HG03039 (cell line): ENCODE results near the gene FLT3.
"Not testable (repeated sequence)": the region's sequence is repeated elsewhere in the genome, so short reads cannot be mapped to it uniquely, and the experiment has no call there.

ENCODE experiments used
- ATAC-seq: cut with Tn5 transposase; IDR thresholded peaks from one replicate; pipeline ENCODE4 v1.9.1; 2021; ENCODE audit warnings: mild to moderate bottlenecking, moderate library complexity; ENCODE audit not compliant: unreplicated experiment

Gene FLT3

GRCh38 chr13:28005016-28005415, 95.4 kb downstream of the FLT3 start:
- ATAC-seq: not testable (repeated sequence)

DNA sequence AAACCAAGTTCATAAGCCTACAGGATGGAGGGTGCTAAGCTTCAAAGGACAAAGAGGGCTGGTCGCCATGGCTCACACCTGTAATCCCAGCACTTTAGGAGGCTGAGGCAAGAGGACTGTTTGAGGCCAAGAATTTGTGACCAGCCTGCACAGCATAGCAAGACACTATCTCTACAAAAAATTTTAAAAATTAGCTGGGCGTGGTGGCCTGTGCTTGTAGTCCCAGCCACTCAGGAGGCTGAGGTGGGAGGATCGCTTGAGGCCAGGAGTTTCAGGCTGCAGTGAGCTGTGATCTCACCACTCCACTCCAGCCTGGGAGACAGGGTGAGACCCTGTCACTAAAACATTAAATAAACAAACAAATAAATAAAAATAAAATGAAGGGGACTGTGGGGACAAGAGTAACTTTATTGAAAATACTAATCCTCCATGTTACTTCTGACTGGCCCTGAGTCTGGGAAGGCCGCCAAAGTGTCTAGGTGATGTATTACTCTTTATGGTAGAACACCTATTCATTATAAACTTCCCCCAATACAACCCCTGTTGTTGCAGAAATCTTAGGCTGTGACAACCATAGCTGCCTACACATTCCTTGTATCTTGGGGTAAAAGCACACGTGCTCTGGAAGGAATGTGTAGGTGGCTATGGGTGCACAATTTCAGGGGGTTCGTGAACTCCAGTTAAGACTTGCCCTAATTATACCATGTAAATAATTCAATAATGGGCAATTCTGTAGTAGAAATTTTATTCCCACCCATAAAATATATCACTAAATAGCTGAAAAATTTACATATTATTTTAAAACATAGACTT, 97.3 kb downstream of the FLT3 start:
- ATAC-seq: no peak

GRCh38 chr13:28001837-28002473, 98.4 kb downstream of the FLT3 start:
- no peak for ATAC-seq

DNA sequence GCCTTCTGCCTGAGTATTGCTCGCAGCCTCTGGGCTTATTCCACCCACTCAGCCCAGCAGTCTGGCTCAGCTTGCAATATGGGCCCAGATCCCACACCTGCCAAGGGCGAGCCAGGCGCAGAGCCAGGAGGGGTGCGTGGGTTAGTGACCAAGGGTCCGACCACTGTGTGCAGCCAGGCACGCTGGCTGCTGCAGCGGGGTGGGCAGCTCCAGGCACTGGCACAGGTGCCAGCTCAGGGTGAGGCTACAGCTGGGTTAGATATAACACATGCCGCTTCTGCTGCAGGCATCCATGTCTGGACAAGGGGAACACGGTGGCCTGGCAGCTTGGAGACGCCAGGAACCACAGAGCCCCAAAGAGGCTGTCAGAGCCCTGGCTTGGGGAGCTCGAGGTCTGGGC, 99.3 kb downstream of the FLT3 start:
- no peak for ATAC-seq

GRCh38 chr13:28000567-28000966, 99.8 kb downstream of the FLT3 start:
- no peak for ATAC-seq

GRCh38 chr13:27997904-27998522, 102.4 kb downstream of the FLT3 start:
- ATAC-seq: no peak

DNA sequence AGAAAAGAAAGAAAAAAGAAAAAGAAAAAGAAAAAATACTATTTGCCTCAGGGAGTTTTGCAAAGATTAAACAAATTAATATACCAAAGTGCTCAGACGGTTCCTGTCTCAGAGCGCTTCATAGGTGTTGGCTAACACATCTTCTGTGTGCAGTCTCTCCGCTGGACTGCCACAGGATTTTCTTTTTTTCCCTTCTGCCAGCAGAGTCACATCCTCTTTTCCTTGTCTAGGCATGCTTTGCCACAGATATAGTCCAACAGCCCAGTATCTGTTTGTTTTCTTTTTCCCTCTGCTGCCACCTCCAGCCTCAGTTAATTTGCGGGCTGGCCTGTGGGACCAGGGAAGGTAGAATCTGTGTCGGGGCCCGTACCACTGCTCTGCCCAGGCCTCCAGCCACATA, 108.5 kb downstream of the FLT3 start:
- no peak for ATAC-seq

DNA sequence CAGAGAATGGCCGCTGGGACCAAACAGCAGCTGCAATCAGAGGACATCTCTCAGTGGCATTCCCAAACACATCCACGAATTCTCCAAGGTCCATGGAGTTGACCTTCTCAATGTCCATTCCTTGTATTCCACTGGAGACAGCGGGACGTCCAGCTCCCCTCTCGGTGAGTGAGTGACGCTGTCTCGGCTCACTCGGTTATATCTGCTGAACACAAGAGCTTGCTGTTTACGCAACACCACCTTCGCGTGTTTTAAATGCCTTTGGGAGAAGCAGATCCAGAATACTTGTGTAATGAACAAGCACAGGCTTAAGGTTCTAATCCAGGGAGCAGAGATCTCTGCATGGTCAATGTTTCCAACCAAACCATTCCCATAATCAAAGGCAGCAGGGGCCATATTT, 111.9 kb downstream of the FLT3 start, which contains the start of gene URAD:
Gene URAD, minus strand, starts transcription at position 174 of the 400 bp plus-strand sequence. Its CDS starts 56 bp downstream, at position 118.
- ATAC-seq: no peak

GRCh38 chr13:27985600-27985999, 114.8 kb downstream of the FLT3 start:
- no peak for ATAC-seq

GRCh38 chr13:27982361-27982760, 118.0 kb downstream of the FLT3 start:
- ATAC-seq: no peak

DNA sequence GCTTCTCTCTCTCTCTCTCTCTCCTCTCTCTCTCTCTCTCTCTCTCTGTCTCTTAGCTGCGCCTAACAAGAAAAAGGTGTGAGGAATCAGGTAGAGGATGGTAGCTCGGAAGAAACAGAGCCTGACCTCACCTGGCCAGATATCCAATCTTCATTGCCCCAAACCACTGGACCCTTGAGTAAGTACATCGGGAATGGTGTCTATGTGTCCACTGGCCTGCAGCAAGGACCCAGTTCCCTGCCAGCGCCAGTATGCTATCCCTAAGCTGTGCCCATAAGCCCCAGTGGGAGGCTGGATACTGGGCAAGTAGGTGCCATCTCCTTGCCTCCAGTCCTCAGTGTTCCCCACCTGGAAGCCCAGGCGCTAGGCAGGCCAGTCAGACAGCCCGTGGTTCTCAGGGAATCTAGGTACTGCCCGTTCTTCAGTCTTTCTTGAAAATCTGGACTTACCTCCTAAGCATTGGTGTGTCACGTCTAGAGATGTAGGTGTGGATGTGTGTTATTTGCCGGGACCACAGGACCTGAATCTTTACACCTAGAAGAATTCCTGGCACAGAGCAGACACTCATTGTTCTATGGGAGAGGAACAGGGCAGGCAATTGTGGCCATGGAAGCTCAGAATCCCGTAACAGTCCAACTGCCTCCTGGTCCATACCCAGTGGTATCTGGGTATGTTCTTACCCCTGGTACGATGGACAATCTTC, 119.2 kb downstream of the FLT3 start:
- ATAC-seq: no peak

DNA sequence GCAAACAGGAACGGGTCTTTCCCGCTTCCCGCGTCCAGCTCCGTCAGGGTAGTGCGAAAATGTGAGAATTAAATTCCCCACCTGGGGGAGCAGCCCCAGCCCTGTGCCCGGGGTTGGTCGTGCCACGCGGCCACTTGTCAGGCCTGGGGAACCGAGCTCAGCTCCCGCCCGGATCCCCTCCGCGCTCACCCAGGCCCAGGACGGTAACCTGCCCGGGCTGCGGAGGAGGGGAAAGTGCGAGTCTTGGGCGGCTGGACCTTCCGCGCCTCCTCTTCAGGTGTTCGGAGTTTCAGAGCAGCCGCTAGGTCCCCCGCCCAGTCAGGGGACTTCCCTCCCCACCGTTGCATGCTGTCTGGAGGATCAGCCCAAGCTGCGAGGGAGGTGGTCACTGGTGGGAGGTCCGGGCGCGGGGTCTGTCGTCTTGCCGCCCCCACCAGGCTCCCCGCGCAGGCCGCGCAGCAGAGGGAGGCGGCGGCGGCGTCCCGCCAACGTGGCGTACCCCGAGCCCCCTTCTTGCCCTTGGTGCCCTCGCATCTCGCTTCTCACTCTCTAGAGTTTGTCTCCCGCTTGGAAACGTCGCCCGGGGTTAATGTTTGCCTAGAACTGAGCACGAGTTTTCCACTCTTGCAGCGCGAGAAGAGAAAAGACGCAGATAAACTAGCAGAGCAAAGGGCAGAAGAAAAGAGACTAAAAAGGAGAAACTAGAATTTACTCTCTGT, 119.9 kb downstream of the FLT3 start:
- no peak for ATAC-seq

DNA sequence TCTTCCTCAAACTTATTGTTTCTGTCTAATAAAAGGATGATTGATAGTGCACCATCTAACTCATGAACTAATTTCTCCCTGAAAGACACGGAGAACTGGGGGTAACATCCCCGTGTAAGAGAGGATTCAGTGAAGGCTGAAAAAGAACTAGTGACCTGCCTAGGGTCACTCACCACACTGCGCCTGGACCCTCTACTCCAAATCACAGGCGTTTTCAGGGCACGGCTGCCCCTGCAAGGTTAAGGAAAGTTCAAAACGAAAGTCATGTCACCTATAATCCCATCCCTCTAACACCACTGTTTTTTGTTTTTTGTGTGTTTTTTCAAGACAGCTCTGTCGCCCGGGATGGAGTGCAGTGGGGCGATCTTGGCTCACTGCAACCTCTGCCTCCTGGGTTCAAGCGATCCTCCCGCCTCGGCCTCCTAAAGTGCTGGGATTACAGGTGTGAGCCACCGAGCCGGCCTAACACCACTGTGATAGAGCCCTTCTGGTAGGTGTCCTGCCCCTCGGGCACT, 120.6 kb downstream of the FLT3 start:
- ATAC-seq: no peak

- no peak for ATAC-seq
Measured at GRCh38 chr13:27979001-27979643, 121.3 kb downstream of the FLT3 start.

DNA sequence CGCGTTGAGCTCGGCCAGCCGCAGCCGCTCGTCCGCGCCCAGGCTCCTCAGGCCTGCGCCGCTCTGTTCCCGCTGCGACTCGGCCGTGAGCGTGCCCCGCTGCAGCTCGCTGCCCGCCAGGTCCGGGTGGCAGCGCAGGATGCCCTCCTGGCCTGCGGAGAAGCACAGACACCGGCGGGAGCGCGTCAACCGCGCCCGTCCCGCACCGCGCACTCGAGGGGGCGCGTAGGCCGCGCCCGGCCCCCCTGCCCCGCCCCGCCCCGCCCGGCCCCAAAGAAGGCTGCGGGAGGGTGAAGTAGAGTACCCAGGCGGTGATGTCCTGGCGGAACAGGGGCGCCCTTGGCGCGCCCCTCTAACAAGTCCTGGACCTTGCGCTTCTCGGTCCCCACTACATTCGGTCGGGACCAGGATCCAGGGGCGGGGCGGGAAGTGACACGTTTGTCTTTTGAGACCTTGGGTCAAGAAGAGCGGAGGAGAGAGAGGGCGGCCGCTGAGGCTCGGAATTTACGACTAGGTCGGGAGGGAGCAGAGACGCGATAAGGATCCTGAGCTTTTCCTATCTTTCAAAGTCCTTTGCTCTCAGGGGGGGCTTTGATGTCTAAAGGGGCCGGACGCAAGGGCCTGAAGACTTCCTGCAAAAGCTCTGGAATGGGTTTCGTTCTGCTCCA, 121.9 kb downstream of the FLT3 start:
- ATAC-seq: no peak

DNA sequence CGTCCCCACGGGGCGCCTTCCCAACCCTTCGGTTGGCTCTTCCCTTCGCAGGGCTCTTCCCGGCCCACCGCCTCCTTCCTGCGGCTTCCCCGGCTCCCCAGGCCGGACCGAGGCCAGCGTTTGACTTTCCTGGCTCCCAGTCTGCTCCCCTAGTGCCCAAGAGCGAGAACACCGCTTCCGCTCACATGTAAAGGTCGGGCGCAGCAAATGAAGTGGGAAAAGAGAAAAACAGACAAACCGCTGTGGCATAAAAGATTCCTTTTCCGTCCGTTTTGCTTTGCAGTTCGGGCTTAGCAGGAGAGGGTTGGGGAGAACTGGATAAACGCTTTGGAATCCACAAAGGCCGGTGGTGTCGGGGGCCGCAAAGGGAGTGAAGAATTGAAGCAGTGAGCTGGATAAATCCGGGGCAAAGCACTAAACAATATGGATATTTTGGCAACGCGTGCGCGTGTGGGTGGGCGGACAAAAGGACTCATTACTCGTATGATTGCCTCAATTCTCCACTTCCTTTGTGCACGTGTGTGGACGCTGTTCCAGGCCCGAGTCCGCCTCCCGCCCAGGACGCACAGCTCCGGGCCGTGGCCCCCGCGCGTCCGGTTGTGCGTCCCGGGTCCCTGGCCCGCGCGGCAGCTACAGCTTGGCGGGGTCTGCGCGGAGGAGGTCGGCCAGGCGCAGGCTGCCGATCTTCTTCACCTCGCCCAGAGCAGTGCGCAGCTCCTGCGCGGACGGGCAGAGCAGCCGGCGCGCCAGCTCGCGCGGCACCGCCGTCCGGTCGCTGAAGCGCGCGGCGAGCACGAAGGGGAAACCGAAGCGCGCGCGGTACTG, 122.7 kb downstream of the FLT3 start:
- no peak for ATAC-seq

DNA sequence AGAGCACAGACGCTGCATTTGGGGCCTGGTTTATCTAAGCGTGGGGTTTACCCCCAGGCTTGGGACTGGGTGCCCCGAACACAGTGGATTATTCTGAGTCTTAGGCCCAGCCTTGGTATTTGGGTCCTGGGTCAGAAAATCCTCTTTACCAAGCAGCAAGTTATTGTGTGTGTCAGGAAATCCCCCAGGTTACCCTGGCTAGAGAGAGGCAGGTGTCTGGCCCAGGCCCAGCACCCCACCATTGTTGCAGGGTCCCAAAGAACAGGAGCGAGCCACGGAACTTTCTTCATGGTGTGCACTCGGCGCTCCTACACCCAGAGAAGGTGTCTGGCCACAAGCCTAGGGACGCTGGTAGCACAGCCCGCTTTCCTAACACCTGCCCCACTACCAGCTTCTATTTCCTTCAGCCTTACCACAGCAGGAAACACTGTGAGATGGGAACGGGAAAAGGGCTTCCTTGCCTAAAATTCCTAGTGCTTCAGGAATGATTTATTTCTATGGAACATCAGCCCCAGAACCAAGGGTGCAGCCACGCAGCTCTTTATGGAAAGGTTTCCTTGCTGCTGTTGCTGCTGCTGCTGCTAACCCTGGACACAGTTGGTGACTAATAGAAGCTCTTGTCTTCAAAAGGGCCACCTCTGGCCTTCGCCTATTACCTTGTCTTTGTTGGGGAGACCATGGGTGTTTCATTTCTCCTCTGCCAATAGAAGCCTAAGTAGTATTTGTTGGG, 123.8 kb downstream of the FLT3 start:
- ATAC-seq: no peak
